Astrocyte (in vitro differentiated cells and primary cell): ENCODE measurements around the gene TACR1. TPM values are rescaled to one million over a fixed set of nuclear protein-coding genes. Genes with fewer than 3 reads are reported as not detected.
"Not testable (repeated sequence)": the region's sequence is repeated elsewhere in the genome, so short reads cannot be mapped to it uniquely, and the experiment has no call there.

Experiments
- DNase-seq: peaks from one replicate; pipeline ENCODE4 v3.0.0-alpha.2; 2010; ENCODE audit warnings: low read depth
- FAIRE-seq: peaks from 2 replicates; lab custom pipeline; 2011; peaks lifted over from hg19 to GRCh38; lab: Jason Lieb, UNC
- H2AFZ ChIP-seq: 2 replicates; pipeline ENCODE4 v1.6.0; 2012; ENCODE audit warnings: low read depth, low read length, inconsistent platforms
- H3K27ac ChIP-seq: 2 replicates; pipeline ENCODE4 v1.5.1; 2011; ENCODE audit warnings: low read depth, low read length, inconsistent platforms
- H3K27me3 ChIP-seq: 2 replicates; pipeline ENCODE4 v1.6.0; 2011; ENCODE audit warnings: low read length, inconsistent platforms; ENCODE audit not compliant: insufficient read depth
- H3K36me3 ChIP-seq: 2 replicates; pipeline ENCODE4 v1.5.1; 2011; ENCODE audit warnings: low read length, inconsistent platforms; ENCODE audit not compliant: insufficient read depth
- H3K4me1 ChIP-seq: 2 replicates; pipeline ENCODE4 v1.5.1; 2011; ENCODE audit warnings: low read length, inconsistent platforms; ENCODE audit not compliant: insufficient read depth
- H3K4me2 ChIP-seq: 2 replicates; pipeline ENCODE4 v1.6.0; 2012; ENCODE audit warnings: low read length, inconsistent platforms
- H3K4me3 ChIP-seq: 2 replicates; pipeline ENCODE4 v1.5.1; 2011; ENCODE audit warnings: low read depth, mild to moderate bottlenecking, low read length, inconsistent platforms; ENCODE audit not compliant: insufficient read depth
- H3K79me2 ChIP-seq: 2 replicates; pipeline ENCODE4 v1.6.0; 2012; ENCODE audit warnings: mild to moderate bottlenecking, low read length, inconsistent platforms; ENCODE audit not compliant: insufficient read depth
- H3K9ac ChIP-seq: 2 replicates; pipeline ENCODE4 v1.6.0; 2012; ENCODE audit warnings: mild to moderate bottlenecking, low read length, inconsistent platforms
- H3K9me3 ChIP-seq: 2 replicates; pipeline ENCODE4 v1.5.1; 2012; ENCODE audit warnings: low read depth, mild to moderate bottlenecking, low read length, inconsistent platforms; ENCODE audit not compliant: insufficient read depth
- H4K20me1 ChIP-seq: 2 replicates; pipeline ENCODE4 v1.6.0; 2012; ENCODE audit warnings: low read length, inconsistent platforms; ENCODE audit not compliant: insufficient read depth
- H3K27ac Mint-ChIP-seq: one replicate; pipeline ENCODE4 v1.8.0; 2021; ENCODE audit warnings: mild to moderate bottlenecking, mixed read lengths; ENCODE audit not compliant: unreplicated experiment
- H3K27me3 Mint-ChIP-seq: one replicate; pipeline ENCODE4 v1.8.0; 2021; ENCODE audit warnings: low read depth, mixed read lengths; ENCODE audit not compliant: unreplicated experiment
- H3K36me3 Mint-ChIP-seq: one replicate; pipeline ENCODE4 v1.8.0; 2021; ENCODE audit warnings: low read depth, mixed read lengths; ENCODE audit not compliant: unreplicated experiment
- H3K4me1 Mint-ChIP-seq: one replicate; pipeline ENCODE4 v1.8.0; 2021; ENCODE audit warnings: low read depth, mixed read lengths; ENCODE audit not compliant: unreplicated experiment
- H3K4me3 Mint-ChIP-seq: one replicate; pipeline ENCODE4 v1.8.0; 2021; ENCODE audit warnings: mild to moderate bottlenecking, moderate library complexity, mixed read lengths; ENCODE audit not compliant: unreplicated experiment
- H3K9me3 Mint-ChIP-seq: one replicate; pipeline ENCODE4 v1.8.0; 2021; ENCODE audit warnings: mild to moderate bottlenecking, mixed read lengths; ENCODE audit not compliant: unreplicated experiment
- CTCF ChIP-seq: IDR thresholded peaks from 2 replicates; pipeline ENCODE4 v1.5.1; 2011; ENCODE audit warnings: low read depth, mild to moderate bottlenecking, inconsistent platforms, low read length, moderate library complexity; ENCODE audit not compliant: insufficient read depth
- EZH2 ChIP-seq: IDR thresholded peaks from 2 replicates; pipeline ENCODE4 v1.6.1; 2012; ENCODE audit warnings: mild to moderate bottlenecking, low read length, inconsistent platforms; ENCODE audit not compliant: insufficient read depth
- total RNA-seq: library from RNA; stranded (reverse); gene quantifications from 2 replicates; pipeline ENCODE4 v1.2.1, GENCODE V29; 2021

The TACR1 gene
- total RNA-seq, 1 donor from 2014 or later: not detected

DNA sequence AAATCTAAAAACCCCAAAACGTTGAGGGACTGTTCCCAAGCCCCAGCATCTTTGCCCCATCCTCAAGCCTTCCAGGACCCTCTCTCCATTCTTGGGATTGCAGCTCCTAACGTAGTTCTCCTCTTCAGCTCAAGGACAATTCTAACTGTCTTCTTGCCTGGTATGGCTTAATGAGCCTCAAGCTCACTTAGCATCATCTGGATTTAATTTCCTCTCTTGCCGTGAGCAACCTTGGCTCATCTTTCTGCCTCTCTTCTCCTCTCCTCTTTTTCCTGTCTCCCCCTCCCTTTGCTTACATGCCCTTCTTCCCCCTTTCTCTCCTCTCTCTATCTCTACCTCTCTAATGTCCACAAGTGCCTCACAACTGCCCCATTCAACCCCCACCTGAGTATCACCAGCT, 44.2 kb downstream of the TACR1 start:
- Histone ChIP-seq H4K20me1 (no peaks in the 10 kb centered on the region), H3K9me3 (no peaks in the 10 kb centered on the region), H3K4me1 (no peaks in the 10 kb centered on the region), H3K4me3 (no peak overlapping the region), H3K27ac (no peak overlapping the region), H3K36me3 (no peaks in the 10 kb centered on the region), H3K79me2 (no peaks in the 10 kb centered on the region), H3K4me2 (no peak overlapping the region), H2AFZ (no peak overlapping the region), H3K27me3 (no peaks in the 10 kb centered on the region), H3K9ac (no peak overlapping the region)
- FAIRE-seq (no peak), DNase-seq (no peak)
- Mint-ChIP-seq H3K27me3 (peaks cover 3% of the 10 kb centered on the region), H3K4me1 (no peaks in the 10 kb centered on the region), H3K36me3 (no peaks in the 10 kb centered on the region), H3K9me3 (peaks cover 4% of the 10 kb centered on the region), H3K4me3 (no peak overlapping the region), H3K27ac (no peak overlapping the region)
- TF ChIP-seq EZH2 (no peak), CTCF (no peak)

DNA sequence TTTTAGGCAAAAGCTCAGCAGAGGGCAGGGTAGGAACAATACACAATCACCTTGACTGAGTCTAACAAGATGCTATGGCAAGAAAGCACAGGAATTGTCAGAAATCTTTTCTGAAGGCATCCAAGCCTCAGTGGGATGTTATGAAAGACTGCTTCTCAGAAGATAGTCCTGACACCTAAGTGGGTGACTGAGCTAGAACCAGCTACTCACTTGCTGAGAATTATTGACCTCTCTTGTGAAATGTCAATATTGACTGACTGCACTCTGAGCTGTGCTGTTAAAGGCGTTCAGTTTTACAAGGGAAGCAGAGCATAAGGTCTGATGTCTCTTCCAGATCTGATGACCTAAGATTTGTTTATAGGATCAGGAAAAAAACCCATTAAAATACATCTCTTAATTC, 46.1 kb downstream of the TACR1 start:
- H3K27me3 ChIP-seq: no peaks in the 10 kb centered on the region
- H3K9me3 ChIP-seq: no peaks in the 10 kb centered on the region
- no peak overlapping the region for H3K27ac ChIP-seq
- no peak overlapping the region for H3K9ac ChIP-seq
- no peak overlapping the region for H3K4me2 ChIP-seq
- H3K4me3 Mint-ChIP-seq: no peak overlapping the region
- H4K20me1 ChIP-seq: no peaks in the 10 kb centered on the region
- no peaks in the 10 kb centered on the region for H3K36me3 Mint-ChIP-seq
- H3K27me3 Mint-ChIP-seq: peaks cover 3% of the 10 kb centered on the region
- H3K36me3 ChIP-seq: no peaks in the 10 kb centered on the region
- no peaks in the 10 kb centered on the region for H3K79me2 ChIP-seq
- no peaks in the 10 kb centered on the region for H3K4me1 ChIP-seq
- FAIRE-seq (no peak), DNase-seq (no peak)
- H3K27ac Mint-ChIP-seq: no peak overlapping the region
- H3K4me3 ChIP-seq: no peak overlapping the region
- TF ChIP-seq EZH2 (no peak), CTCF (no peak)
- no peaks in the 10 kb centered on the region for H3K4me1 Mint-ChIP-seq
- peaks cover 4% of the 10 kb centered on the region for H3K9me3 Mint-ChIP-seq
- H2AFZ ChIP-seq: no peak overlapping the region

DNA sequence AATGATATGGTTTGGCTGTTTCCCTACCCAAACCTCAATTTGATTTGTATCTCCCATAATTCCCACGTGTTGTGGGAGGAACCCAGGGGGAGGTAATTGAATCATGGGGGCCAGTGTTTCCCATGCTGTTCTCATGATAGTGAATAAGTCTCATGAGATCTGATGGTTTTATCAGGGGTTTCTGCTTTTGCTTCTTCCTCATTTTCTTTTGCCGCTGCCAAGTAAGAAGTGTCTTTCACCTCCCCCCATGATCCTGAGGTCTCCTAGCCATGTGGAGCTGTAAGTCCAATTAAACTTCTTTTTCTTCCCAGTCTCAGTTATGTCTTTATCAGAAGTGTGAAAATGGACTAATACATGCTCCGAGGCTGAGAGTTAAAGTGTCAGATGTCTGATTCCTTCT, 47.1 kb downstream of the TACR1 start:
- H3K9me3 ChIP-seq, DNase-seq, H3K9ac ChIP-seq, H3K27me3 Mint-ChIP-seq, H3K4me2 ChIP-seq, H4K20me1 ChIP-seq, H3K36me3 ChIP-seq, H2AFZ ChIP-seq, H3K9me3 Mint-ChIP-seq, FAIRE-seq, H3K4me3 ChIP-seq, H3K27ac ChIP-seq, H3K36me3 Mint-ChIP-seq, H3K27ac Mint-ChIP-seq, H3K4me1 Mint-ChIP-seq, H3K27me3 ChIP-seq, H3K4me3 Mint-ChIP-seq, H3K4me1 ChIP-seq, H3K79me2 ChIP-seq: not testable (repeated sequence)

- not testable (repeated sequence) for H3K4me2 ChIP-seq, H2AFZ ChIP-seq, H3K27me3 ChIP-seq, DNase-seq, H4K20me1 ChIP-seq, H3K79me2 ChIP-seq, H3K36me3 ChIP-seq, H3K27ac Mint-ChIP-seq, H3K27me3 Mint-ChIP-seq, H3K4me1 Mint-ChIP-seq, H3K4me3 ChIP-seq, H3K9ac ChIP-seq, H3K27ac ChIP-seq, H3K9me3 Mint-ChIP-seq, H3K36me3 Mint-ChIP-seq, FAIRE-seq, H3K4me1 ChIP-seq, H3K9me3 ChIP-seq, H3K4me3 Mint-ChIP-seq
Observed at GRCh38 chr2:75147884-75148283, 51.4 kb downstream of the TACR1 start.
